Suppressor macrophage treated with lipopolysaccharide for 4 hours (primary cell): Measurements from ENCODE around the gene SEMA3G.

Experiments
- DNase-seq: peaks from one replicate; pipeline ENCODE4 v3.0.0-alpha.2; 2020

The SEMA3G gene

GRCh38 chr3:52444860-52445793 is at the start of gene SEMA3G:
Gene SEMA3G (minus strand): TSS chr3:52445103. CDS start chr3:52445027, 76 bp downstream.
- peak; percentile 78 for DNase-seq

- DNase-seq = no peak
Observed at GRCh38 chr3:52494445-52494844, 49.5 kb upstream of the SEMA3G start.

DNA sequence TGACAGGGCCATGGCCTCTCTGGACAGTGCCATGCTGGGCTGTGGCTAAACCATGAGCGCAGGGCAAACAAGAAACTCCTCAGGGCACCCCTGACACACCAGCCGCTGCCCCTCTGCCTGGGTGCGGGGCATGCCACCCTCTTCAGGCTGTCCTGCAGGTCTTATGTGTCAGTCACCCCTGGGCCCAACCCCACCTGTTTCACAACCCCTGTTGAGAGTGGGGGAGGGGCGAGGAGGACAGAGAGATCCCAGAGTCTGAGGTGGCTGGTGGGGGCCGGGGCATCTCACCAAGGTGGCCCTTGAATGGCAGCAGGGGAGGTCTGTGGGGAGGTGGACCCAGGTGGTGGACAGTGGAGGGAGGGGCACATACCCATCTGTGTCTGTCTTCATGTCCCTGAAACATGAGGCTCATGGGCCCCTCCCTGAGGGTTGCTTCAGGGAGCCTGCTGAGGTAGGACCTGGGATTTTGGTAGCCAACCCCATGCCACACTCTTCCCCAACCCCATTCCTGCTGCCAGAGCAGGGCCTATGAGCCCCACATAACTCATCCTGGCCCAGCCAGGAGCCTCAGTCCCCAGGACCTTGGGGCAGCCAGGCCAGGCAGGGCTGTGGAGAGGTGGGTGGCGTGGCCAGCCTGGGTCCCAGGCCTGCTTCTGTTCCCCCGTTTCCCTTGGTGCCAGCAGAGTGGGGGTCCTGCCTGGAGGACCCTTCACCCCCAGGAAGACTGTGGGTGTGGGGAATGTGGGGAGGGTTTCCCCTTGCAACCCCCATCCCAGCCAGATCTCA is 48.5 kb upstream of the SEMA3G start:
- DNase-seq = no peak

GRCh38 chr3:52492059-52492458 is 47.2 kb upstream of the SEMA3G start:
- no peak for DNase-seq

GRCh38 chr3:52490939-52491526 is 46.1 kb upstream of the SEMA3G start:
- peak; percentile 73 for DNase-seq

- DNase-seq = no peak
Observed at GRCh38 chr3:52490035-52490938, 45.4 kb upstream of the SEMA3G start.

DNA sequence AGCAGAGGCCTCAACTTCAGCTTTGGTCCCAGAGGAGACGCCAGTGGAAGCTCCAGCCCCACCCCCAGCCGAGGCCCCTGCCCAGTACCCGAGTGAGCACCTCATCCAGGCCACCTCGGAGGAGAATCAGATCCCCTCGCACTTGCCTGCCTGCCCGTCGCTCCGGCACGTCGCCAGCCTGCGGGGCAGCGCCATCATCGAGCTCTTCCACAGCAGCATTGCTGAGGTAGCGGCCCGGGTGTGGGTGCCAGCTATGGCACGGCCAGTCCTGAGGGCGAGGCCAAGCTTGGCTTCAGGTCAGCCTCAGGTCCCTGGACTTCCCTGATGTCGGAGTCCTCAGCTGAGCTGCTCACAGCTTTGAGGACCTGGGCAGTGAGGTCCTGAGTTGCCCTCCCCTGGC is 44.5 kb upstream of the SEMA3G start:
- DNase-seq = no peak

DNA sequence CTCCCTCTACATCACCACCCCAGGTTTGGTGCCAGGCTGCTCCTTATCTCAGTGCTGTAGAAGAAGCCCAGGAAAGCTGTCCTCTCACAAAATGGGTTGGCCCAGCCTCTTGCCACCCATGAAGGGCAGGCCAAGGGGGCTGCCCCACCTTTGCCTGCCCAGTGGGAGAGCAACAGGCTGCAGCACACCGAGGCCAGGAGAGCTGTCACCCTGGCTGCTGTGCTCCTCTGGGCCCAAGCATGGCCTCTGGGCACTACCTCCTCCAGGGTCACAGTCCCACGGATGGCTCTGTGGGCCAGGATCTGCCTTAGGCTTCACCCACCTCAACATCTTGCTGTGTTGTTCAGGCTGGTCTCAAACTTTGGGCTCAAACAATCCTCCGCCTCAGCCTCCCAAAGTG is 43.8 kb upstream of the SEMA3G start:
- no peak for DNase-seq

GRCh38 chr3:52487788-52488691 is 43.1 kb upstream of the SEMA3G start:
- no peak for DNase-seq

DNA sequence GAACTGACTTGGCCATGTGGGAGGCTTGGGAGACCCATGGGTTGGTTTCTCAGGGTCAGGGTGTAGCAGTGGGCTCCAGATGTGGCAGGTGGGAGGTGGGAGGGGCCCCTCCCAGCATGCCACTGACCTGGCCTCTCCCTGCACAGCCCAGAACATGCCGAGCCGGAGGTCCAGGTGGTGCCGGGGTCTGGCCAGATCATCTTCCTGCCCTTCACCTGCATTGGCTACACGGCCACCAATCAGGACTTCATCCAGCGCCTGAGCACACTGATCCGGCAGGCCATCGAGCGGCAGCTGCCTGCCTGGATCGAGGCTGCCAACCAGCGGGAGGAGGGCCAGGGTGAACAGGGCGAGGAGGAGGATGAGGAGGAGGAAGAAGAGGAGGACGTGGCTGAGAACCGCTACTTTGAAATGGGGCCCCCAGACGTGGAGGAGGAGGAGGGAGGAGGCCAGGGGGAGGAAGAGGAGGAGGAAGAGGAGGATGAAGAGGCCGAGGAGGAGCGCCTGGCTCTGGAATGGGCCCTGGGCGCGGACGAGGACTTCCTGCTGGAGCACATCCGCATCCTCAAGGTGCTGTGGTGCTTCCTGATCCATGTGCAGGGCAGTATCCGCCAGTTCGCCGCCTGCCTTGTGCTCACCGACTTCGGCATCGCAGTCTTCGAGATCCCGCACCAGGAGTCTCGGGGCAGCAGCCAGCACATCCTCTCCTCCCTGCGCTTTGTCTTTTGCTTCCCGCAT is 42.3 kb upstream of the SEMA3G start:
- no peak for DNase-seq

DNA sequence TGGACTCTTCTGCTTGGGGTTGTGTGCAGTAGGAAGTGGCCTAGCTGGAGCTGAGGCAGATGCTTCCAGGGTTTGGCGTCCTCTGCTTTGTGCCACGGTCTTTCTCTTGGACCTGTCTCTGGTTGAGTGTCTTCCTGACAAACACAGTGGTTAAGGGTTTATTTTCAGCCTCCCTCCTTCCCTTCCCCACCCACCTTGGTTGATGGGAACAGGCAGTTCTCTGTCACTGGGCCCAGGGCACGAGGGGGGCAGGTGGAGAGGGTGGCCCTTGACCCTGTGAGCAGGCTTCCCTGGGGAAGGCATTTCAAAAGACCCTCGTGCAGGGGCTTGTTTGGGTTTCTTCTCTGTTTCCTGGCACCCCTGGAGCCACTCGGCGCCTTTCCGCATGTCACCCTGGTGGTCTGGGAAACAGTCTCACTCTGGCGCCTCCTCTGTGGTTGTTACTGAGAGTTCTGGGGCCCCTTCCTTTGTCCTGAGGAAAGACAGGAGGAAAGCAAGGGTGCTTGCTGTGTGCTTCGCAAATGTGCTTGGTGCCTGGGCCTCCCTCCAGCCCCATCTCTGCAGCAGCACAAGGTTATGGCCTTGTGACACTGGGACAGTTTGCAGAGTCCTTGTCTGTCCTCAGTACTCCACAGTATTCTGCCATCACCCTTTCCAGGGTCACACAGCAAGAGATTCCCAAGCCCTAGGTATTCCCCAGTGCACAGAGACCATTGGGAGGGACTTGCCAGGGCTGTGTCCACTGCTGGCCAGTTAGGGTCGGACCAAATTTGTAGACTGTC is 40.0 kb upstream of the SEMA3G start:
- no peak for DNase-seq

GRCh38 chr3:52483577-52484381 is 38.9 kb upstream of the SEMA3G start:
- DNase-seq = no peak

- DNase-seq = no peak
Observed at GRCh38 chr3:52483081-52483480, 38.2 kb upstream of the SEMA3G start.

- no peak for DNase-seq
Observed at GRCh38 chr3:52481819-52482521, 37.1 kb upstream of the SEMA3G start.

- no peak for DNase-seq
Observed at GRCh38 chr3:52480768-52481715, 36.1 kb upstream of the SEMA3G start.

DNA sequence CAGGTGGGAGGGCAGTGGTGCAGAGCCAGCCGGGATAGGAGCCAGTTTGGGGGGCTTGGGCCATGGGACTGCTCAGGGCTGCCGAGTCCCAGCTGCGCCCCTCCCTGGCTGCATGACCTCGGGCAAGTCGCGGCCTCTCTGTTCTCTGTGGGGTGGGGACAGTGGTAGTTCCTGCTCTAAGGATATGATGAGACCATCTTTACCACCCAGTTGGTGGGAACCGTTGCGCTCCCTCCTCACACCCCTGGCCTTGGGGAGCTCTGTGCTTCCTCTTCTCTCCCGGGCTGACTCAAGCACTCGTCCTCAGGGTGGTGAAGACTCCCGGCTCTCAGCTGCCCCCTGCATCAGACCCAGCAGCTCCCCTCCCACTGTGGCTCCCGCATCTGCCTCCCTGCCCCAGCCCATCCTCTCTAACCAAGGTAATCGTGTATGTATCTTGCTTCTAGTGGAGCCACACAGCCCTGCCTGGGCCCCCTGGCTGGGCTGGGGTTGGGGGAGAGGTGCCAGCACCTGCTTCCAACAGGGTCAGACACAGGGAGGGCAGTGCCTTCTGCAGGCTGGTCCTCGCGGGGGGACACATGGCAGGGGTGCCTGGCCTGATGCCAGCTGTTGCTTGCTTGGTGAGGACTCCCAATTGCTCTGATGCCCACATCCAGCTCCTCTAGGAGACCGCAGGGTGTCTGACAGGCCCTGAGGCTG is 35.1 kb upstream of the SEMA3G start:
- DNase-seq = no peak
